HG02973 (cell line): Measurements from ENCODE around the gene ANKRD49.
A peak's percentile ranks its signal among the peaks of the same experiment; 100 is the strongest.

Experiments
- ATAC-seq: cut with Tn5 transposase; IDR thresholded peaks from one replicate; pipeline ENCODE4 v1.9.1; 2021; ENCODE audit warnings: moderate library complexity; ENCODE audit not compliant: unreplicated experiment

The ANKRD49 gene

DNA sequence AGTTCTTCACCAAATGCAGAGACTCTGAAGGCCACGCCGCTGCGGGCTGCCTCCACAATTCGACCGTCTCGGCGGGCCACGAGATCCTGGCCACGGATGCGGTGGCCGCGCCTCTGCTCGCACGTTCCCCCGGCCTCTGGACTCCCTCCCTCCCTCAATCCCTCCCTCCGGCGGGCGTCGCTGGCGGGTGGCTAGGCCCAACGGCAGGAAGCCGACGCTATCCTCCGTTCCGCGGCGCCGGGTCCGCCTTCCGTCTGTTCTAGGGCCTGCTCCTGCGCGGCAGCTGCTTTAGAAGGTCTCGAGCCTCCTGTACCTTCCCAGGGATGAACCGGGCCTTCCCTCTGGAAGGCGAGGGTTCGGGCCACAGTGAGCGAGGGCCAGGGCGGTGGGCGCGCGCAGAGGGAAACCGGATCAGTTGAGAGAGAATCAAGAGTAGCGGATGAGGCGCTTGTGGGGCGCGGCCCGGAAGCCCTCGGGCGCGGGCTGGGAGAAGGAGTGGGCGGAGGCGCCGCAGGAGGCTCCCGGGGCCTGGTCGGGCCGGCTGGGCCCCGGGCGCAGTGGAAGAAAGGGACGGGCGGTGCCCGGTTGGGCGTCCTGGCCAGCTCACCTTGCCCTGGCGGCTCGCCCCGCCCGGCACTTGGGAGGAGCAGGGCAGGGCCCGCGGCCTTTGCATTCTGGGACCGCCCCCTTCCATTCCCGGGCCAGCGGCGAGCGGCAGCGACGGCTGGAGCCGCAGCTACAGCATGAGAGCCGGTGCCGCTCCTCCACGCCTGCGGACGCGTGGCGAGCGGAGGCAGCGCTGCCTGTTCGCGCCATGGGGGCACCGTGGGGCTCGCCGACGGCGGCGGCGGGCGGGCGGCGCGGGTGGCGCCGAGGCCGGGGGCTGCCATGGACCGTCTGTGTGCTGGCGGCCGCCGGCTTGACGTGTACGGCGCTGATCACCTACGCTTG lies 50.2 kb downstream of the ANKRD49 start, which contains the start of gene FUT4:
Gene FUT4, plus strand, starts transcription at position 227 of the 951 bp plus-strand sequence. Its CDS starts 213 bp downstream, at position 440.
- peak; percentile 78 for ATAC-seq

DNA sequence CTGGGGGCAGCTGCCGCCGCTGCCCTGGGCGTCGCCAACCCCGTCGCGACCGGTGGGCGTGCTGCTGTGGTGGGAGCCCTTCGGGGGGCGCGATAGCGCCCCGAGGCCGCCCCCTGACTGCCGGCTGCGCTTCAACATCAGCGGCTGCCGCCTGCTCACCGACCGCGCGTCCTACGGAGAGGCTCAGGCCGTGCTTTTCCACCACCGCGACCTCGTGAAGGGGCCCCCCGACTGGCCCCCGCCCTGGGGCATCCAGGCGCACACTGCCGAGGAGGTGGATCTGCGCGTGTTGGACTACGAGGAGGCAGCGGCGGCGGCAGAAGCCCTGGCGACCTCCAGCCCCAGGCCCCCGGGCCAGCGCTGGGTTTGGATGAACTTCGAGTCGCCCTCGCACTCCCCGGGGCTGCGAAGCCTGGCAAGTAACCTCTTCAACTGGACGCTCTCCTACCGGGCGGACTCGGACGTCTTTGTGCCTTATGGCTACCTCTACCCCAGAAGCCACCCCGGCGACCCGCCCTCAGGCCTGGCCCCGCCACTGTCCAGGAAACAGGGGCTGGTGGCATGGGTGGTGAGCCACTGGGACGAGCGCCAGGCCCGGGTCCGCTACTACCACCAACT lies 51.0 kb downstream of the ANKRD49 start:
- peak; percentile 1 for ATAC-seq

DNA sequence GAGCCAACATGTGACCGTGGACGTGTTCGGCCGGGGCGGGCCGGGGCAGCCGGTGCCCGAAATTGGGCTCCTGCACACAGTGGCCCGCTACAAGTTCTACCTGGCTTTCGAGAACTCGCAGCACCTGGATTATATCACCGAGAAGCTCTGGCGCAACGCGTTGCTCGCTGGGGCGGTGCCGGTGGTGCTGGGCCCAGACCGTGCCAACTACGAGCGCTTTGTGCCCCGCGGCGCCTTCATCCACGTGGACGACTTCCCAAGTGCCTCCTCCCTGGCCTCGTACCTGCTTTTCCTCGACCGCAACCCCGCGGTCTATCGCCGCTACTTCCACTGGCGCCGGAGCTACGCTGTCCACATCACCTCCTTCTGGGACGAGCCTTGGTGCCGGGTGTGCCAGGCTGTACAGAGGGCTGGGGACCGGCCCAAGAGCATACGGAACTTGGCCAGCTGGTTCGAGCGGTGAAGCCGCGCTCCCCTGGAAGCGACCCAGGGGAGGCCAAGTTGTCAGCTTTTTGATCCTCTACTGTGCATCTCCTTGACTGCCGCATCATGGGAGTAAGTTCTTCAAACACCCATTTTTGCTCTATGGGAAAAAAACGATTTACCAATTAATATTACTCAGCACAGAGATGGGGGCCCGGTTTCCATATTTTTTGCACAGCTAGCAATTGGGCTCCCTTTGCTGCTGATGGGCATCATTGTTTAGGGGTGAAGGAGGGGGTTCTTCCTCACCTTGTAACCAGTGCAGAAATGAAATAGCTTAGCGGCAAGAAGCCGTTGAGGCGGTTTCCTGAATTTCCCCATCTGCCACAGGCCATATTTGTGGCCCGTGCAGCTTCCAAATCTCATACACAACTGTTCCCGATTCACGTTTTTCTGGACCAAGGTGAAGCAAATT lies 51.7 kb downstream of the ANKRD49 start:
- ATAC-seq, result no peak

DNA sequence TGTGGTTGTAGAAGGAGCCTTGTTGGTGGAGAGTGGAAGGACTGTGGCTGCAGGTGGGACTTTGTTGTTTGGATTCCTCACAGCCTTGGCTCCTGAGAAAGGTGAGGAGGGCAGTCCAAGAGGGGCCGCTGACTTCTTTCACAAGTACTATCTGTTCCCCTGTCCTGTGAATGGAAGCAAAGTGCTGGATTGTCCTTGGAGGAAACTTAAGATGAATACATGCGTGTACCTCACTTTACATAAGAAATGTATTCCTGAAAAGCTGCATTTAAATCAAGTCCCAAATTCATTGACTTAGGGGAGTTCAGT lies 52.3 kb downstream of the ANKRD49 start:
- no peak for ATAC-seq

DNA sequence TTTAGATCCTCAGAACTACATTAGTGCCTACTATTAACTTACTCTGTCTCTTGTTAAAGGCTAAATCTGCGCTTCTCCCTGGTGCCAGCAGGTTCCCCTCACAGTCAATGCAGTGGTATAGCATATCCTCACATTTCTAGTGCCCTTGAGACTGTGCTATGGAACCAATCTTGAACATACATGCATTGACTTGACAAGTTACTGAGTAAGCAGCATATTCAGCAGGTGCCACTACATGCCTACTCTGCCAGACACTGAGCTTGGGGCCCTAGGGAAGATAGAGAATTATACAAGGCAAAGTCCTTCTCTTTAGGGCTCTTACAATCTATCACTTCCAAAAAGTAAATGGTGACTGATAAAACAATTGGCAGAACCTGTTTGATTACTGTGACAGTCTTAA lies 53.1 kb downstream of the ANKRD49 start:
- no peak for ATAC-seq

DNA sequence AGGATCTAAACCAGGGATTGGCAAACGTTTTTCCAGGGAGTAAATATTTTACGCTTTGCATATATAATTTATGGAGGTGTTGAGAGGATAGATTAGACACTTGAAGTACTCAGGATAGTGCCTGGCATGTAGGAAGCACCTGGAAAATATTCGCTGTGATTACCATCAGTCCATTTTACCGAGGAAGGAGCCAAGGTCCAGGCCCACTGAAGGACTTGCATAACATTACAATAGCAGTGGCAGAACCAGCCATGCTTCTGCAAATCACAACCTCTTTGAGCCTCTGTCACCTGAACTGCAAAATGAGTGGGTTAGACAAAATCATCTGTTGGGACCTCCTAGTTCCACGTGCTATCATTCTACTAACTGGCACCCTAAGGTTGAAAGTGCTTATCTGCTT lies 55.4 kb downstream of the ANKRD49 start:
- no peak for ATAC-seq
